Measurements from ENCODE around the gene NRDE2. TPM values are rescaled to one million over a fixed set of nuclear protein-coding genes. Genes with fewer than 3 reads are reported as not detected.

The NRDE2 gene
- polyA plus RNA-seq, 1 donor from 2014 or later, result 9.5 TPM

GRCh38 chr14:90275458-90275814 lies 56.3 kb downstream of the NRDE2 start:
- Histone ChIP-seq H4K20me1 (ENCODE audit: insufficient read depth) (no peaks in the 10 kb centered on the region), H3K4me2 (ENCODE audit: low read length) (no peak overlapping the region), H3K9me3 (ENCODE audit: low read length) (no peaks in the 10 kb centered on the region), H3K36me3 (ENCODE audit: insufficient read depth, low read length) (peaks cover 8% of the 10 kb centered on the region), H2AFZ (ENCODE audit: low read depth, low read length) (no peak overlapping the region), H3K4me3 (ENCODE audit: low read length) (no peak overlapping the region), H3K9ac (ENCODE audit: low read length) (no peak overlapping the region), H3K9me2 (ENCODE audit: insufficient read depth, low read length) (no peaks in the 10 kb centered on the region), H3F3A (ENCODE audit: insufficient read depth, low read length, poor library complexity, severe bottlenecking) (no peaks in the 10 kb centered on the region), H3K27ac (ENCODE audit: low read length) (no peak overlapping the region), H3K79me2 (replicated peaks; ENCODE audit: insufficient read depth, low read length) (no peaks in the 10 kb centered on the region), H3K27me3 (ENCODE audit: insufficient read depth, low read depth, low read length) (no peaks in the 10 kb centered on the region)
- no peak for TF ChIP-seq EZH2 (IDR thresholded peaks at IDR 0.05; ENCODE audit: borderline replicate concordance, insufficient read depth, low read length, poor library complexity, severe bottlenecking)
- TF ChIP-seq POLR2AphosphoS5 (IDR thresholded peaks at IDR 0.05), result no peak
- no peak for TF ChIP-seq TAF1 (IDR thresholded peaks at IDR 0.05; ENCODE audit: low read depth)
- TF ChIP-seq RAD21 (conservative IDR thresholded peaks at IDR 0.05), result no peak
- no peak for TF ChIP-seq REST (IDR thresholded peaks at IDR 0.05; ENCODE audit: borderline replicate concordance)
- TF ChIP-seq EP300 (conservative IDR thresholded peaks at IDR 0.05; ENCODE audit: poor library complexity, severe bottlenecking), result no peak
- TF ChIP-seq SMC3 (conservative IDR thresholded peaks at IDR 0.05; ENCODE audit: poor library complexity), result no peak
- TF ChIP-seq MXI1 (conservative IDR thresholded peaks at IDR 0.05; ENCODE audit: poor library complexity, severe bottlenecking), result no peak
- TF ChIP-seq, protein P1, sequence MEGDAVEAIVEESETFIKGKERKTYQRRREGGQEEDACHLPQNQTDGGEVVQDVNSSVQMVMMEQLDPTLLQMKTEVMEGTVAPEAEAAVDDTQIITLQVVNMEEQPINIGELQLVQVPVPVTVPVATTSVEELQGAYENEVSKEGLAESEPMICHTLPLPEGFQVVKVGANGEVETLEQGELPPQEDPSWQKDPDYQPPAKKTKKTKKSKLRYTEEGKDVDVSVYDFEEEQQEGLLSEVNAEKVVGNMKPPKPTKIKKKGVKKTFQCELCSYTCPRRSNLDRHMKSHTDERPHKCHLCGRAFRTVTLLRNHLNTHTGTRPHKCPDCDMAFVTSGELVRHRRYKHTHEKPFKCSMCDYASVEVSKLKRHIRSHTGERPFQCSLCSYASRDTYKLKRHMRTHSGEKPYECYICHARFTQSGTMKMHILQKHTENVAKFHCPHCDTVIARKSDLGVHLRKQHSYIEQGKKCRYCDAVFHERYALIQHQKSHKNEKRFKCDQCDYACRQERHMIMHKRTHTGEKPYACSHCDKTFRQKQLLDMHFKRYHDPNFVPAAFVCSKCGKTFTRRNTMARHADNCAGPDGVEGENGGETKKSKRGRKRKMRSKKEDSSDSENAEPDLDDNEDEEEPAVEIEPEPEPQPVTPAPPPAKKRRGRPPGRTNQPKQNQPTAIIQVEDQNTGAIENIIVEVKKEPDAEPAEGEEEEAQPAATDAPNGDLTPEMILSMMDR (IDR thresholded peaks at IDR 0.05; ENCODE audit: poor library complexity, severe bottlenecking), result no peak

GRCh38 chr14:90274808-90275457 lies 56.8 kb downstream of the NRDE2 start:
- Histone ChIP-seq H3K4me3 (ENCODE audit: low read length) (no peak overlapping the region), H3F3A (ENCODE audit: insufficient read depth, low read length, poor library complexity, severe bottlenecking) (no peaks in the 10 kb centered on the region), H3K27me3 (ENCODE audit: insufficient read depth, low read depth, low read length) (no peaks in the 10 kb centered on the region), H2AFZ (ENCODE audit: low read depth, low read length) (no peak overlapping the region), H3K79me2 (replicated peaks; ENCODE audit: insufficient read depth, low read length) (no peaks in the 10 kb centered on the region), H3K9ac (ENCODE audit: low read length) (no peak overlapping the region), H3K9me2 (ENCODE audit: insufficient read depth, low read length) (no peaks in the 10 kb centered on the region), H3K4me2 (ENCODE audit: low read length) (no peak overlapping the region), H4K20me1 (ENCODE audit: insufficient read depth) (no peaks in the 10 kb centered on the region), H3K36me3 (ENCODE audit: insufficient read depth, low read length) (peaks cover 8% of the 10 kb centered on the region), H3K9me3 (ENCODE audit: low read length) (no peaks in the 10 kb centered on the region), H3K27ac (ENCODE audit: low read length) (no peak overlapping the region)
- TF ChIP-seq EZH2 (IDR thresholded peaks at IDR 0.05; ENCODE audit: borderline replicate concordance, insufficient read depth, low read length, poor library complexity, severe bottlenecking) (no peak), EP300 (conservative IDR thresholded peaks at IDR 0.05; ENCODE audit: poor library complexity, severe bottlenecking) (no peak), SMC3 (conservative IDR thresholded peaks at IDR 0.05; ENCODE audit: poor library complexity) (no peak), TAF1 (IDR thresholded peaks at IDR 0.05; ENCODE audit: low read depth) (no peak), MXI1 (conservative IDR thresholded peaks at IDR 0.05; ENCODE audit: poor library complexity, severe bottlenecking) (no peak), RAD21 (conservative IDR thresholded peaks at IDR 0.05) (no peak), POLR2AphosphoS5 (IDR thresholded peaks at IDR 0.05) (no peak), REST (IDR thresholded peaks at IDR 0.05; ENCODE audit: borderline replicate concordance) (no peak)
- TF ChIP-seq, protein P1 (IDR thresholded peaks at IDR 0.05; ENCODE audit: poor library complexity, severe bottlenecking), result no peak

Measured in neural cell (in vitro differentiated cells).